Hepatocyte (in vitro differentiated cells): ENCODE results near the gene TMCC3. TPM values are rescaled to one million over a fixed set of nuclear protein-coding genes. Genes with fewer than 3 reads are reported as not detected.

Source experiments
- DNase-seq: peaks from one replicate; pipeline ENCODE4 v3.0.0-alpha.2; 2016; ENCODE audit warnings: low spot score
- H2AFZ ChIP-seq: fragments of 200-600 bp; sonication (generic); 2 replicates; pipeline ENCODE4 v1.6.0; 2016; ENCODE audit warnings: antibody characterized with exemption, mild to moderate bottlenecking
- H3K27ac ChIP-seq: fragments of 200-600 bp; sonication (generic); 2 replicates; pipeline ENCODE4 v1.5.1; 2016; ENCODE audit warnings: mild to moderate bottlenecking
- H3K27me3 ChIP-seq: fragments of 200-600 bp; sonication (generic); 2 replicates; pipeline ENCODE4 v1.6.1; 2016
- H3K36me3 ChIP-seq: fragments of 200-600 bp; sonication (generic); replicated peaks from 2 replicates; pipeline ENCODE4 v1.5.1; 2016; ENCODE audit warnings: low read depth; ENCODE audit not compliant: insufficient read depth
- H3K4me1 ChIP-seq: fragments of 200-600 bp; sonication (generic); 2 replicates; pipeline ENCODE4 v1.5.1; 2016; ENCODE audit warnings: mild to moderate bottlenecking, moderate library complexity; ENCODE audit not compliant: insufficient read depth
- H3K4me2 ChIP-seq: fragments of 200-600 bp; sonication (generic); 2 replicates; pipeline ENCODE4 v1.6.0; 2016
- H3K4me3 ChIP-seq: fragments of 200-600 bp; sonication (generic); 2 replicates; pipeline ENCODE4 v1.5.1; 2016; ENCODE audit warnings: mild to moderate bottlenecking
- H3K79me2 ChIP-seq: fragments of 200-600 bp; sonication (generic); 2 replicates; pipeline ENCODE4 v1.6.0; 2017; ENCODE audit warnings: mild to moderate bottlenecking
- H3K9me2 ChIP-seq: fragments of 200-600 bp; sonication (generic); replicated peaks from 2 replicates; pipeline ENCODE4 v1.6.0; 2017; ENCODE audit warnings: mild to moderate bottlenecking; ENCODE audit not compliant: insufficient read depth
- H3K9me3 ChIP-seq: fragments of 200-600 bp; sonication (generic); 2 replicates; pipeline ENCODE4 v1.5.1; 2016; ENCODE audit warnings: low read depth, mild to moderate bottlenecking
- H4K20me1 ChIP-seq: fragments of 200-600 bp; sonication (generic); 2 replicates; pipeline ENCODE4 v1.6.0; 2016; ENCODE audit warnings: mild to moderate bottlenecking; ENCODE audit not compliant: insufficient read depth, poor library complexity, severe bottlenecking
- CTCF ChIP-seq: fragments of 200-600 bp; sonication (generic); IDR thresholded peaks from 2 replicates; pipeline ENCODE4 v1.5.1; 2016; ENCODE audit warnings: antibody characterized with exemption, mild to moderate bottlenecking; ENCODE audit not compliant: poor library complexity
- EZH2 ChIP-seq: fragments of 200-600 bp; sonication (generic); IDR thresholded peaks from 2 replicates; pipeline ENCODE4 v1.6.1; 2016; ENCODE audit warnings: antibody characterized with exemption, mild to moderate bottlenecking, borderline replicate concordance
- EZH2phosphoT487 ChIP-seq: fragments of 200-600 bp; sonication (generic); IDR thresholded peaks from one replicate; pipeline ENCODE4 v1.6.1; 2018; ENCODE audit warnings: antibody characterized with exemption, mild to moderate bottlenecking, low read depth, moderate library complexity; ENCODE audit not compliant: unreplicated experiment, severe bottlenecking
- WGBS: methylation state at CpG from one replicate; pipeline ENCODE4 v1.1.6; 2016; ENCODE audit warnings: low lambda C conversion rate; ENCODE audit errors: missing lambda C conversion rate; 5-methylcytosine and 5-hydroxymethylcytosine counted together
- polyA plus RNA-seq: library from polyadenylated mRNA; unstranded; fragments of >200 nt; fragmentation: Nextera tagmentation; extraction: Ambion mirVana; gene quantifications from 2 replicates; pipeline ENCODE4 v1.2.1, GENCODE V29; 2016
- total RNA-seq: library from RNA; depleted of rRNA; stranded (reverse); fragments of >200 nt; gene quantifications from 2 replicates; pipeline ENCODE4 v1.2.3, GENCODE V29; 2014

Gene TMCC3
- total and polyA plus RNA-seq, 2 experiments from 2014 or later, result 4.0 to 7.8 TPM

- Histone ChIP-seq H3K36me3 (no peaks in the 10 kb centered on the region), H3K27ac (no peak overlapping the region), H3K9me3 (no peaks in the 10 kb centered on the region), H3K4me1 (no peaks in the 10 kb centered on the region), H3K27me3 (peaks cover 3% of the 10 kb centered on the region), H4K20me1 (no peaks in the 10 kb centered on the region), H3K9me2 (no peaks in the 10 kb centered on the region), H3K79me2 (no peaks in the 10 kb centered on the region), H3K4me2 (no peak overlapping the region), H3K4me3 (no peak overlapping the region), H2AFZ (no peak overlapping the region)
- 73% methylated on average over 14 of the region's 14 CpGs for WGBS
- TF ChIP-seq EZH2 (no peak), CTCF (no peak), EZH2phosphoT487 (no peak)
- DNase-seq, result no peak
These were observed 115.4 kb downstream of the TMCC3 start for GRCh38 chr12:94534774-94535509.

GRCh38 chr12:94534278-94534677 lies 116.1 kb downstream of the TMCC3 start:
- WGBS, result 88% methylated on average over 6 of the region's 6 CpGs
- H3K79me2 ChIP-seq, result no peaks in the 10 kb centered on the region
- H3K36me3 ChIP-seq, result no peaks in the 10 kb centered on the region
- TF ChIP-seq EZH2, result no peak
- no peak for TF ChIP-seq EZH2phosphoT487
- no peak for TF ChIP-seq CTCF
- DNase-seq, result no peak
- H3K4me3 ChIP-seq, result no peak overlapping the region
- H3K27me3 ChIP-seq, result peaks cover 3% of the 10 kb centered on the region
- H3K9me3 ChIP-seq, result no peaks in the 10 kb centered on the region
- no peak overlapping the region for H3K4me2 ChIP-seq
- H3K9me2 ChIP-seq, result no peaks in the 10 kb centered on the region
- H3K4me1 ChIP-seq, result no peaks in the 10 kb centered on the region
- no peak overlapping the region for H2AFZ ChIP-seq
- no peak overlapping the region for H3K27ac ChIP-seq
- H4K20me1 ChIP-seq, result no peaks in the 10 kb centered on the region

GRCh38 chr12:94532490-94533422 lies 117.6 kb downstream of the TMCC3 start:
- Histone ChIP-seq H3K27ac (no peak overlapping the region), H3K27me3 (peaks cover 3% of the 10 kb centered on the region), H3K4me3 (no peak overlapping the region), H3K79me2 (no peaks in the 10 kb centered on the region), H3K4me2 (no peak overlapping the region), H4K20me1 (no peaks in the 10 kb centered on the region), H3K9me2 (no peaks in the 10 kb centered on the region), H3K4me1 (no peaks in the 10 kb centered on the region), H3K9me3 (no peaks in the 10 kb centered on the region), H2AFZ (no peak overlapping the region), H3K36me3 (no peaks in the 10 kb centered on the region)
- WGBS, result 36% methylated on average over 16 of the region's 16 CpGs
- TF ChIP-seq CTCF (peak; percentile 88), EZH2 (no peak)
- peak; percentile 82 for DNase-seq
